NCI-H1930 (cell line): Measurements from ENCODE around the gene CD84.
A peak's percentile ranks its signal among the peaks of the same experiment; 100 is the strongest.
"Not testable (repeated sequence)": the region's sequence is repeated elsewhere in the genome, so short reads cannot be mapped to it uniquely, and the experiment has no call there.

ENCODE experiments used
- DNase-seq, 2 experiments: peaks; one replicate each; lab custom pipeline; 2025; lab: John Stamatoyannopoulos, UW

Gene CD84

GRCh38 chr1:160569806-160570205 lies 9.5 kb downstream of the CD84 start:
- no peak for DNase-seq

DNA sequence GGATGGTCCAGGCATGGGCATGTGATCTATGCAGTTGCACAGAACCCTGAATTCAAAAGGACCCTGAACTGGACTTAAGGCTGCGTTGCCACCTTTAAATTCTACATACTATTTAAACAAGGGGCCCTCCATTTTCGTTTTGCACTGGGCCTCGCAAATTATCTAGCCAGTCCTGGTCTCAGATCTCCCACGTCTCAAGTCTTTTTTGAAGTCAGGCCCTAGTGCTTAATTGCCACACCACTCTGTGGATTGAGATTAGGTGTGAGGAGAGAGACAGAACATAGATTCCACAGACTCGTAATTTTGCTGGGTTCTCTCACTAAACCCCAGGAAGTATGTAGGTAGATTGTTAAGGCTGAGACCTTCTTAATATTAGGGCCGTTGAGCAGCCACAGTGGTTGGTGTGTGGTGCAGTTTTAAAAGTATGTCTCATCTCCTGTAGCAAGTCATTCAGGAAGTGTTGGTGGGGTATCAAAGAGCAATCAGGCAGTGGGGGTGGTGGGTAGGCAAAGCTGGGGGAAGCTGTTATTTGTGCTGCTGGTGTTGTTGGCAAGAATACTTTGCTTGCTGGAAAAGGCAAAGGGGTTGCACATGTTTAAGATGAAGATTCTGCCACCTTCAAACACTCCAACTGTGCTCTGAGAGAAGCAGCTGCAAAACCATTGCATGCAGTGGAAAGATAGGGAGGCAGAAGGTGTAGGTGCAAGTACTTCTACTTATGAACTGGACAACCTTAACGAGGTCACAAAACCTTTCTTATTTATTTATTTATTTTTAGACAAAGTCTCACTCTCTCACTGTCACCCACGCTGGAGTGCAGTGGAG lies 11.2 kb downstream of the CD84 start:
- no peak for DNase-seq

- DNase-seq: no peak
Observed at GRCh38 chr1:160567341-160567740, 12.0 kb downstream of the CD84 start.

- no peak for DNase-seq
Observed at GRCh38 chr1:160565564-160565963, 13.7 kb downstream of the CD84 start.

DNA sequence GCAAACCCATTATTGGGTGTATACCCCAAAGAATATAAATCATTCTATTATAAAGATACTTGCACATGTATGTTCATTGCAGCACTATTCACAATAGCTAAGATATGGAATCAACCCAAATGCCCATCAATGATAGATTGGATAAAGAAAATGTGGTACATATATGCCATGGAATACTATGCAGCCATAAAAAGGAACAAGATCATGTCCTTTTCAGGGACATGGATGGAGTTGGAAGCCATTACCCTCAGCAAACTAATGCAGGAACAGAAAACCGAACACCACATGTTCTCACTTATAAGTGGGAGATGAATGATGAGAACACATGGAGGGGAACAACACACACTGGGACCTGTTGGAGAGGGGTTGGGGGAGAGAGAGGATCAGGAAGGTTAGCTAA lies 16.1 kb downstream of the CD84 start:
- DNase-seq: not testable (repeated sequence)

- DNase-seq: not testable (repeated sequence)
Observed at GRCh38 chr1:160562745-160563144, 16.6 kb downstream of the CD84 start.

- DNase-seq: no peak
Observed at GRCh38 chr1:160560806-160561205, 18.5 kb downstream of the CD84 start.

- DNase-seq: no peak
Observed at GRCh38 chr1:160560045-160560705, 19.1 kb downstream of the CD84 start.

DNA sequence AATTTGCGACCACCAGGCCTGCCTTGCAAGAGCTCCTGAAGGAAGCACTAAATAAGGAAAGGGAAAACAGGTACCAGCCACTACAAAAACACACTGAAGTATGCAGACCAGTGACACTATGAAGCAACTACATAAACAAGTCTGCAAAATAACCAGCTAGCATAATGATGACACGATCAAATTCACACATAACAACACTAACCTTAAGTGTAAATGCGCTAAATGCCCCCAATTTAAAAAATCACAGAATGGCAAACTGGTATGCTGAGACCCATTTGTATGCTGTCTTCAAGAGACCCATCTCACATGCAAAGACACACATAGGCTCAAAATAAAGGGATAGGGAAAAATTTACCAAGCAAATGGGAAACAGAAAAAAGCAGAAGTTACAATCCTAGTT lies 19.9 kb downstream of the CD84 start:
- not testable (repeated sequence) for DNase-seq

DNA sequence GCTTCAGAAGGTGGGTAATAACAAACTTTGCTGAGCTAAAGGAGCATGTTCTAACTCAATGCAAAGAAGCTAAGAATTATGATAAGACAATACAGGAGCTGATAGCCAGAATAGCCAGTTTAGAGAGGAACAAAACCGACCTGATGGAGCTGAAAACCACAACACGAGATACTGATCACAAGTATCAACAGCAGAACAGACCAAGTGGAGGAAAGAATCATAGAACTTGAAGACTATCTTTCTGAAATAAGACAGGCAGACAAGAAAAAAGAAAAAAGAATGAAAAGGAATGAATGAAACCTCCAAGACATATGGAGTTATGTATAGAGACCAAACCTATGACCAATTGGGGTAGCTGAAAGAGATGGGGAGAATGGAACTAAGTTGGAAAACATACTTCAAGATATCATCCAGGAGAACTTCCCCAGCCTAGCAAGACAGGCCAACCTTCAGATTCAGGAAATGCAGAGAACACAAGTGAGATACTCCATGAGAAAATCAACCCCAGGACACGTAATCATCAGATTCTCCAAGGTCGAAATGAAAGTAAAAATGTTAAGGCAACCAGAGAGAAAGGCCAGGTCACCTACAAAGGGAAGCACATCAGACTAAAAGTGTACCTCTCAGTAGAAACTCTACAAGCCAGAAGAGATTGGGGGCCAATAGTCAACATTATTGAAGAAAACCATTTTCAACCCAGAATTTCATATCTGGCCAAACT lies 20.5 kb downstream of the CD84 start:
- no peak for DNase-seq

GRCh38 chr1:160553778-160554177 lies 25.5 kb downstream of the CD84 start:
- no peak for DNase-seq

GRCh38 chr1:160552425-160552824 lies 26.9 kb downstream of the CD84 start:
- no peak for DNase-seq

- DNase-seq: peak; percentile 16 to 47
Observed at GRCh38 chr1:160550572-160551034, 28.7 kb downstream of the CD84 start.

DNA sequence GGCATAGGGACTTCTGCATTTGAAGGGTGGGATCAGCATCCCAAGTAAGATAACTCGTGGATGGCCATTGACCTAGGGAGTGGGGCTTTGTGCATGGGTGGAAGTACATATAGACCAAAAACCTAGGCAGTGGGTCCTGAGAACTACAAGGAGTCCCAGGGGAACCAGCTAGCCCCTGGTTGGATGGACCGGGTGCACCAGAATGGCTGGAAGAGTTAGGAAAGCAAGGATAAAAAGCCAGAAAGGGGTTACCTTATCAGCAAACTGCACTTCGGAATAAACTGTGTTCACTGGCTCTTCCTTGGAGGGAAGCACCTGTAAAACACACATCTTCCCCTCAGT lies 29.7 kb downstream of the CD84 start:
- DNase-seq: no peak

GRCh38 chr1:160548960-160549664 lies 30.2 kb downstream of the CD84 start:
- DNase-seq: no peak

DNA sequence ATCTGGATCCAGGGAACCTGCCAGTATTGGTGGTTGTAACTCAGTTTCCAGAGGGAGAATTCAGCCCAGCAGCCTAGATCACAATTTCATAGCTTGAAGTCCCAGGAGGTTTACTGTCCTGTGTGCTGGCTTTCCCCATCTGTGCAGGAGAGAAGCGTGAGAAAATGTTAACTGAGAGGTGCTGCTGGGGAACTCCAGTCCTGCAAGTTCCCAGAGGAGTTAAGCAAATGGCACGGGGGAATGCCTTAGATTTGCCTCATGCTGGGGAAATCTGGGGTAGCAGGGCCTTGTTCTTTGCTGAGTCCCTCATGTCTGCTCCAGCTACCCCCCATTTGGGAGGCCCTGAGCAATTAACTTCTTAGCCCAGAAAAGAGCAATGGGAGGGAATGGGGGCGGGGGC lies 31.1 kb downstream of the CD84 start:
- no peak for DNase-seq

DNA sequence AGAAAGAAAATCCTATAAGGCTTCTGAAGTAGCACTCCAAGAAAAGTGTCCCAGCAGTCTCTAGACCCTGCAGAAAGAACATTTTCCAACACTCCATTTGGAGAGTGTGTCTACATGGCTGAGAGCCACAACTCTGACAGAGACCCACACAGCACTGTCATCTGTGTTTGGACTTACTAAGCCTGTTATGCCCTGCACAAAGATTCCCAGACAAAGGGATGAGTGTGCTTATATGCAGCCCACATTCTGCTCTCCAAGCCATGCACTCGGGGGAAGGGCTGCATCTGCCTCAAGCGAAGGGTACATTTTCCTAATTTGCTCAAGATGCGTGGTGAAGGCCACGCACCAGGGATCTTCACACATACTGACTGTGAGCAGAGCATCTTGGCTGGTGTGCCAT lies 31.9 kb downstream of the CD84 start:
- no peak for DNase-seq

DNA sequence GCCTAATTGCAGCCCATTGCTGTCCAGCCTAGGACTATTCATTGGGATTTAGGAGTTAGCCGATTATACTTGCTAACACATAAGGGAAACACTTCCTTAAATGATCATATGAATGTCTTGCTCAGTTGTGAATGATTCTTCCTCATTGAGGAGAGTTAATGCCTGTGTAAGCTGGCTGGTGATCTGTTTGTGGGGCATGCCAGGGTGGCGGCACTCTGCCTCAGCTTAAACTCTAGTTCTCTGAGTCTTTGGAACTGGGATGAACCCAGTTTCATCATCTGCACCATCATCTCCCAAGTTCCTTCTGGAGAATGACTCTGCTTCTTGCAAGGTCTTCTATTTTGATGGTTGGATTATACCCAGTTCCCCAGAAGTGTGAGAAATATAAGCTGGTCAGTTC lies 32.4 kb downstream of the CD84 start:
- DNase-seq: no peak

DNA sequence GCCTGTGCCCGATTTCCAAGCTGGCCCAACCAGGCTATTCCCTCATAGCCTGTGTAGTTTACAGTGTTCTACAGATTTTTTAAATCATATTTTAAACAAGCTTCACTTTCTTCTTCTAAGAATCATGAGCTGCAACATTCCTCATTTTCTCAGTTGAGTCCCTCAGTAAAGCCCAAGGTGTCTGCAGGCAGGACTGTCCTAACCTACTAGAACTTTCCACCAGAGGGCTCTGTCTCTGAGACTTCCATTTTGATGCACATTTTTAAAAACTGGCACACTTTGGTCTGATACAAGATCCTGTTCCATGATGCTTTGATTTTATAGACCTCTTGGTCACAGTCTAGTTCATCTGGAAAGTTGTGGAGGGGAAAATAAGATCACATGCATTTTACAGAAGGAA lies 34.6 kb downstream of the CD84 start:
- no peak for DNase-seq

GRCh38 chr1:160542303-160542945 lies 36.9 kb downstream of the CD84 start:
- no peak for DNase-seq

- no peak for DNase-seq
Observed at GRCh38 chr1:160541622-160542302, 37.5 kb downstream of the CD84 start.
